Left lung (tissue), 10 donors: ENCODE data around the gene CSH2. TPM values are rescaled to one million over a fixed set of nuclear protein-coding genes. Genes with fewer than 3 reads are reported as not detected.
"Not testable (repeated sequence)": the region's sequence is repeated elsewhere in the genome, so short reads cannot be mapped to it uniquely, and the experiment has no call there.

ENCODE experiments used
- ATAC-seq: fragments of 200-7000 bp; cut with Tn5 transposase; one replicate; pipeline ENCODE4 v1.9.1; 2020; ENCODE audit warnings: moderate library complexity
- DNase-seq, 4 donors: peaks; one replicate each; pipeline ENCODE4 v3.0.0-alpha.2; 2013 to 2020
- H3K27ac ChIP-seq, 2 donors: fragments of 200-600 bp; sonication (generic) in 1 of 2; one replicate each; pipeline versions ENCODE4 v1.5.0 to v1.8.0; 2020 to 2021
- H3K27me3 ChIP-seq, 2 donors: fragments of 200-600 bp; sonication (generic) in 1 of 2; one replicate each; pipeline versions ENCODE4 v1.5.0 to v1.8.0; 2020 to 2021
- H3K36me3 ChIP-seq, 2 donors: fragments of 200-600 bp; sonication (generic) in 1 of 2; one replicate each; pipeline versions ENCODE4 v1.5.0 to v1.8.0; 2020 to 2021
- H3K4me1 ChIP-seq, 2 donors: fragments of 200-600 bp; one replicate each; pipeline ENCODE4 v1.8.0; 2021
- H3K4me3 ChIP-seq, 2 donors: fragments of 200-600 bp; sonication (generic) in 1 of 2; one replicate each; pipeline versions ENCODE4 v1.5.0 to v1.8.0; 2020 to 2021; ENCODE audit warnings: mild to moderate bottlenecking in 1 of 2
- H3K9me3 ChIP-seq, 2 donors: fragments of 200-600 bp; sonication (generic) in 1 of 2; one replicate each; pipeline versions ENCODE4 v1.5.0 to v1.8.0; 2020 to 2021
- CTCF ChIP-seq, 2 donors: fragments of 200-600 bp; sonication (generic) in 1 of 2; IDR thresholded peaks; one replicate each; pipeline versions ENCODE4 v1.5.0 to v1.8.0; 2021; ENCODE audit warnings: antibody characterized with exemption in 2 of 2
- intact Hi-C, 2 donors: fragments of 100-400 bp; cut with DNase I; formaldehyde crosslinking; loops; one replicate each; pipeline versions ENCODE4 v1.11.2 to v1.14.2; 2022
- polyA plus RNA-seq, 6 donors: library from polyadenylated mRNA; unstranded; fragments of 120-200 nt; gene quantifications; one replicate each; pipeline ENCODE4 v1.2.1, GENCODE V29; 2013; ENCODE audit not compliant: insufficient read length in 6 of 6
- total RNA-seq, 2 donors: library from RNA; stranded (reverse); fragmentation: NEBNext Ultra II Directional; extraction: Animal tissue kit (Norgen Biotek cat#: 25700); gene quantifications; one replicate each; pipeline ENCODE4 v1.2.1, GENCODE V29; 2021
- donor health status: DM: no; HTN: yes; CAD: no.
- donor health status: DM: no; HTN: no; CAD: no.

Gene CSH2
- total and polyA plus RNA-seq, 8 donors = 0.20 to 6.7 (median 0.23) TPM; not detected in 5

GRCh38 chr17:63894821-63895220 lies 21.3 kb upstream of the CSH2 start:
- H3K36me3 ChIP-seq, H3K9me3 ChIP-seq, ATAC-seq, H3K27ac ChIP-seq, DNase-seq, H3K4me1 ChIP-seq, intact Hi-C loops, H3K4me3 ChIP-seq, H3K27me3 ChIP-seq: not testable (repeated sequence)

GRCh38 chr17:63894021-63894420 lies 20.5 kb upstream of the CSH2 start:
- H3K27me3 ChIP-seq, intact Hi-C loops, DNase-seq, ATAC-seq, H3K36me3 ChIP-seq, H3K4me3 ChIP-seq, H3K4me1 ChIP-seq, H3K27ac ChIP-seq, H3K9me3 ChIP-seq: not testable (repeated sequence)

GRCh38 chr17:63892316-63893037 lies 19.0 kb upstream of the CSH2 start:
- H3K27me3 ChIP-seq, intact Hi-C loops, H3K36me3 ChIP-seq, DNase-seq, H3K27ac ChIP-seq, ATAC-seq, H3K9me3 ChIP-seq, H3K4me3 ChIP-seq, H3K4me1 ChIP-seq: not testable (repeated sequence)

DNA sequence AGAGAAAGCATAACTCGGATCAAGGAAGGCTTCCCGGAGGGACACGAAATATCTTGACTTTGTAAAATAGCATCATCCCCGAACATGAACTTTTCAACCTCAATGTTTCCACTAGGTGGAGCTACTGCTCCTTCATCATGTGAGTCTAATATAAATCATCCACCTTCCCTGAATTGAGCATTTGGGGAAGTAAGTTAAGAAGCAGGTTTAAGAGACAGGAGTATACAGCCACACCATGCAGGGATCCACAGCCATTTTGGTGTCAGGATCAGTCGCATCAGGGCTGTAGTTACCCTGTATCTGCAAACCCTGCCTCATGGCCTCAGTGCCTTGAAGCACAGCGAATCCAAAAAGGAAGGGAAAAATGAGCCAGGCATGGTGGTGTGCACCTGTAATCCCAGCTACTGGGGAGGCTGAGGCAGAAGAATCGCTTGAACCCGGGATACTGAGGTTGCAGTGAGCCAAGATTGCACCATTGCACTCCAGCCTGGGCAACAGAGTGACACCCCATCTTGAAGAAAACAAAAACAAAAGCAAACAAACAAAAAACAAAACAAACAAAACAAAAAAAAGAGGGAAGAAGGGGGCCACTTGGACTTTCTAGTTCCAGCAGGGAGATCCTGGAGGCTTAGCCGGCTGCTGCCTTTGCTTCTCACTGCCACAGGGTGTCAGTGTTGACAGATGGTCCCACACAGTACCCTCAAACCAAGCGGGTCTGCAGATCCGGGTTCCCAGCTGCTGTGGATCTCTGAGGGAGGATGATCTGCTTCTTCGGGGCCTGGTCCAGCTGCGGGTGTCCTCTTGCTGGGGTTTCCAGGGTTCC lies 15.8 kb upstream of the CSH2 start:
- ATAC-seq (peak; percentile 84), DNase-seq (peak in 1 of 4 donors; percentile 42)
- H3K36me3 ChIP-seq, H3K27ac ChIP-seq, intact Hi-C loops, H3K9me3 ChIP-seq, H3K27me3 ChIP-seq, H3K4me1 ChIP-seq, H3K4me3 ChIP-seq: not testable (repeated sequence)
- TF ChIP-seq CTCF (IDR thresholded peaks at IDR 0.05) = peak; percentile 22 to 30

DNA sequence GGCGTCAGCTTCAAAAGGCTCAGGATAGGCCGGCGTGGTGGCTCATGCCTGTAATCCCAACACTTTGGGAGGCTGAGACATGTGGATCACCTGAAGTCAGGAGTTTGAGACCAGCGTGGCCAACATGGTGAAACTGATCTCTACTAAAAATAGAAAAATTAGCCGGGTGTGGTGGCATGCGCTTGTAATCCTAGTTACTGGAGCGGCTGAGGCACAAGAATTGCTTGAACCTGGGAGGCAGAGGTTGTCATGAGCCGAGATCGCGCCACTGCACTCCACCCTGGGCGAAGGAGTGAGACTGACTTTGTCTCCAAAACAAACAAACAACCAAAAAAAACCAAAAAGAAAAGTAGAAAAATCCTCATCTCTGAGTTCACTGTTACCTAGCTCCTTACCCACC lies 11.6 kb upstream of the CSH2 start:
- H3K27ac ChIP-seq, H3K4me1 ChIP-seq, intact Hi-C loops, DNase-seq, H3K36me3 ChIP-seq, ATAC-seq, H3K27me3 ChIP-seq, H3K9me3 ChIP-seq, H3K4me3 ChIP-seq: not testable (repeated sequence)

DNA sequence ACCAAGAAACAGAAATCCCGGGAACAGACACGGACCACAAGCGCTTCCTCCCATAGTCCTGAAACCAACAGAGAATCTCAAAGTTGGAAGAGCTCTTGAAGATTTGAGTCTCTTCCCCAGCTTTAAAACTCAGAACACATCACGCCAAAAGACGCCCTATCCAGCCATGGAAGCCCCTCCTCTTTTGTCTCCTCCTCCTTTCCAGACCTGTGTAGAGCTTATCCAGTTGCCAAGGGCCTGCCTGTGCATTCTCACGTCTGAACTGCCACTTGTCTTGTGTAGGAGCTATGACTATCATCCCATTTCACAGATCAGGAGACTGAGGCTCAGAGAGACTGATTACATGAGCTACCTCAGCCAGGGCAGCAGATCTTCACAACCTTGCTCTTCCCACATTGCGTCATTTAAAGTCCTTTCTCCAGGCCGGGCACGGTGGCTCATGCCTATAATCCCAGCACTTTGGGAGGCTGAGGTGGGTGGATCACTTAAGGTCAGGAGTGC lies 9.2 kb upstream of the CSH2 start:
- intact Hi-C loops, H3K4me1 ChIP-seq: not testable (repeated sequence)

DNA sequence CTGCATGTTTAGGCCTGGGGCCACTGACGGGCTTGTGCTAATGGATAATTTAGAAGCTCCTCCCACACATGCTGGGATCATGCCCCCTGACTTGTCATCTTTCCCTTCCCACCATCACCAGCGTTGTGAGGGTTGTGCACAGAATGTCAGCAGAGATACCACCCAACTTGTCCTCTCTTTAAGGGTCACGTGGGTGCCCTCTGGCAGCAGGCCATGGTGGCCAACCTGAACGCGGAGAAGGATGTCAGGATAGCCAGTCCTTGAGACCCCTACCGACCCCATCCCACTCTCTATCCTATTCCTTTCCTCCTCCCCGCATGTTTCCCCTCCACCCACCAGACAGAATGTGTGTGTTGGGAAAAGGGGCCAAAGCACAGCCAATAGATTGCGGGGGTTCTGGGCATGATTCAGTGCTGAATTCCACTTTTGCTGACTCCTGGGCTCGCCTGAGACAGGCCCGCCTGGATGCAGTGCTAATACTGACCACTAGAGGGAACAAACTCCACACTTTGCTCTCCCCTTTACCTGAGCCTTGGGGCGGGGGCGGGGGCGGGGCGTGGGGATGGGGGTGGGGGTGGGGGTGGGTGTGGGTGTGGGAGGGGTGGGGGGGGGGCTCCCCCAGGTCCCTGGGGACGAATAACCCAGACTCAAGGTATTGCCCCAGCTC lies 8.6 kb upstream of the CSH2 start, which contains the start of gene GH2:
TSS of gene GH2 (minus strand) at position 10 of the 667 bp plus-strand sequence. CDS start 143 bp downstream, outside the sequence.
- intact Hi-C loops = no loop called here
- Histone ChIP-seq H3K9me3 (no peaks in the 10 kb centered on the region), H3K36me3 (no peaks in the 10 kb centered on the region), H3K27me3 (no peaks in the 10 kb centered on the region), H3K4me3 (no peak within 1 kb of the TSS), H3K27ac (no peak within 1 kb of the TSS), H3K4me1 (no peaks in the 10 kb centered on the region)
- peak; percentile 89 for ATAC-seq
- peak; percentile 21 to 65 for TF ChIP-seq CTCF (IDR thresholded peaks at IDR 0.05)
- peak in 1 of 4 donors; percentile 44 for DNase-seq

More for the DNA sequence above, 9.2 kb upstream of the CSH2 start:
- H3K27me3 ChIP-seq, H3K9me3 ChIP-seq, H3K27ac ChIP-seq, H3K4me3 ChIP-seq, ATAC-seq, DNase-seq, H3K36me3 ChIP-seq: not testable (repeated sequence)

GRCh38 chr17:63881337-63881736 lies 7.9 kb upstream of the CSH2 start:
- DNase-seq, H3K36me3 ChIP-seq, H3K27ac ChIP-seq, ATAC-seq, H3K4me3 ChIP-seq, H3K4me1 ChIP-seq, H3K27me3 ChIP-seq, H3K9me3 ChIP-seq, intact Hi-C loops: not testable (repeated sequence)
